ENCODE measurements around the gene DCP1A. TPM values are rescaled to one million over a fixed set of nuclear protein-coding genes. Genes with fewer than 3 reads are reported as not detected.

Gene DCP1A
- total and polyA plus RNA-seq, 2 of the 13 experiments (the other 11 are each of a cell fraction or from before 2014, with no cell fraction given), result 14.2 to 41.2 TPM

DNA sequence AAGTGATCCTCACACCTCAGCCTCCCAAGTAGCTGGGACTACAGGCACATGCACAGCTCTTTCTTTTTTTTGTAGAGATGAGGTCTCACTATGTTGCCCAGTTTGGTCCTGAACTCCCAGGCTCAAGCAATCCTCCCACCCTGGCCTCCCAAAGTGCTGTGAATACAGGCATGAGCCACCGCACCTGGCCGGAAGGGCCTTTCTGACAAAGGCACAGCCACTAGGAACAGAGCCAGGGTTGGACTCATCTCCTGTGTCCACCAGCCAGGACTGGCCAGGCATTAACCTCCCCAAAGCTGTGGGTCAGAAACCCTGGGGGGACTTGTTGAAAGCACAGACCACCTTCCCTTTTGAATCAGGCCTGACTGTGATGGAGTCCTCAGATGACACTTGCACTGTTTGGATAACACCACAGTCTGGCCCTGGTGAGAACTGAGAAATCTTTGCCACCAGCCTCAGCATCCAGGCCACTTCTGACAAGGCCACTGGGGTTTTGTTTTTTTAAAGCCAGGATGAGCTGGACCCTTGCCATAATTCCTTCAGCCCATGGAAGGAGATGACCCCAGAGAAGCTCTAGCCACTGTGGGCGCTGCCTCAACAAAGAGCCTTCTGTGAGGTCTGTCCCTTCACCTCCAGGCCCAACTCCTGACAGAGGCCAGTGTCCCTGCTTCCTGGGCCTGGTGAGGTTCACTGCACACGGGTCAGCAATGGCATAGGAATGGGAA, 96.3 kb downstream of the DCP1A start (continued):
- TF ChIP-seq, protein P1, sequence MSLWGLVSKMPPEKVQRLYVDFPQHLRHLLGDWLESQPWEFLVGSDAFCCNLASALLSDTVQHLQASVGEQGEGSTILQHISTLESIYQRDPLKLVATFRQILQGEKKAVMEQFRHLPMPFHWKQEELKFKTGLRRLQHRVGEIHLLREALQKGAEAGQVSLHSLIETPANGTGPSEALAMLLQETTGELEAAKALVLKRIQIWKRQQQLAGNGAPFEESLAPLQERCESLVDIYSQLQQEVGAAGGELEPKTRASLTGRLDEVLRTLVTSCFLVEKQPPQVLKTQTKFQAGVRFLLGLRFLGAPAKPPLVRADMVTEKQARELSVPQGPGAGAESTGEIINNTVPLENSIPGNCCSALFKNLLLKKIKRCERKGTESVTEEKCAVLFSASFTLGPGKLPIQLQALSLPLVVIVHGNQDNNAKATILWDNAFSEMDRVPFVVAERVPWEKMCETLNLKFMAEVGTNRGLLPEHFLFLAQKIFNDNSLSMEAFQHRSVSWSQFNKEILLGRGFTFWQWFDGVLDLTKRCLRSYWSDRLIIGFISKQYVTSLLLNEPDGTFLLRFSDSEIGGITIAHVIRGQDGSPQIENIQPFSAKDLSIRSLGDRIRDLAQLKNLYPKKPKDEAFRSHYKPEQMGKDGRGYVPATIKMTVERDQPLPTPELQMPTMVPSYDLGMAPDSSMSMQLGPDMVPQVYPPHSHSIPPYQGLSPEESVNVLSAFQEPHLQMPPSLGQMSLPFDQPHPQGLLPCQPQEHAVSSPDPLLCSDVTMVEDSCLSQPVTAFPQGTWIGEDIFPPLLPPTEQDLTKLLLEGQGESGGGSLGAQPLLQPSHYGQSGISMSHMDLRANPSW (CRISPR knock-in tag; IDR thresholded peaks at IDR 0.05; ENCODE audit: borderline replicate concordance), result no peak
- TF ChIP-seq, protein P2, sequence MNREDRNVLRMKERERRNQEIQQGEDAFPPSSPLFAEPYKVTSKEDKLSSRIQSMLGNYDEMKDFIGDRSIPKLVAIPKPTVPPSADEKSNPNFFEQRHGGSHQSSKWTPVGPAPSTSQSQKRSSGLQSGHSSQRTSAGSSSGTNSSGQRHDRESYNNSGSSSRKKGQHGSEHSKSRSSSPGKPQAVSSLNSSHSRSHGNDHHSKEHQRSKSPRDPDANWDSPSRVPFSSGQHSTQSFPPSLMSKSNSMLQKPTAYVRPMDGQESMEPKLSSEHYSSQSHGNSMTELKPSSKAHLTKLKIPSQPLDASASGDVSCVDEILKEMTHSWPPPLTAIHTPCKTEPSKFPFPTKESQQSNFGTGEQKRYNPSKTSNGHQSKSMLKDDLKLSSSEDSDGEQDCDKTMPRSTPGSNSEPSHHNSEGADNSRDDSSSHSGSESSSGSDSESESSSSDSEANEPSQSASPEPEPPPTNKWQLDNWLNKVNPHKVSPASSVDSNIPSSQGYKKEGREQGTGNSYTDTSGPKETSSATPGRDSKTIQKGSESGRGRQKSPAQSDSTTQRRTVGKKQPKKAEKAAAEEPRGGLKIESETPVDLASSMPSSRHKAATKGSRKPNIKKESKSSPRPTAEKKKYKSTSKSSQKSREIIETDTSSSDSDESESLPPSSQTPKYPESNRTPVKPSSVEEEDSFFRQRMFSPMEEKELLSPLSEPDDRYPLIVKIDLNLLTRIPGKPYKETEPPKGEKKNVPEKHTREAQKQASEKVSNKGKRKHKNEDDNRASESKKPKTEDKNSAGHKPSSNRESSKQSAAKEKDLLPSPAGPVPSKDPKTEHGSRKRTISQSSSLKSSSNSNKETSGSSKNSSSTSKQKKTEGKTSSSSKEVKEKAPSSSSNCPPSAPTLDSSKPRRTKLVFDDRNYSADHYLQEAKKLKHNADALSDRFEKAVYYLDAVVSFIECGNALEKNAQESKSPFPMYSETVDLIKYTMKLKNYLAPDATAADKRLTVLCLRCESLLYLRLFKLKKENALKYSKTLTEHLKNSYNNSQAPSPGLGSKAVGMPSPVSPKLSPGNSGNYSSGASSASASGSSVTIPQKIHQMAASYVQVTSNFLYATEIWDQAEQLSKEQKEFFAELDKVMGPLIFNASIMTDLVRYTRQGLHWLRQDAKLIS (CRISPR knock-in tag; IDR thresholded peaks at IDR 0.05), result no peak
- TF ChIP-seq, protein P3, sequence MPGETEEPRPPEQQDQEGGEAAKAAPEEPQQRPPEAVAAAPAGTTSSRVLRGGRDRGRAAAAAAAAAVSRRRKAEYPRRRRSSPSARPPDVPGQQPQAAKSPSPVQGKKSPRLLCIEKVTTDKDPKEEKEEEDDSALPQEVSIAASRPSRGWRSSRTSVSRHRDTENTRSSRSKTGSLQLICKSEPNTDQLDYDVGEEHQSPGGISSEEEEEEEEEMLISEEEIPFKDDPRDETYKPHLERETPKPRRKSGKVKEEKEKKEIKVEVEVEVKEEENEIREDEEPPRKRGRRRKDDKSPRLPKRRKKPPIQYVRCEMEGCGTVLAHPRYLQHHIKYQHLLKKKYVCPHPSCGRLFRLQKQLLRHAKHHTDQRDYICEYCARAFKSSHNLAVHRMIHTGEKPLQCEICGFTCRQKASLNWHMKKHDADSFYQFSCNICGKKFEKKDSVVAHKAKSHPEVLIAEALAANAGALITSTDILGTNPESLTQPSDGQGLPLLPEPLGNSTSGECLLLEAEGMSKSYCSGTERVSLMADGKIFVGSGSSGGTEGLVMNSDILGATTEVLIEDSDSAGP (CRISPR knock-in tag; IDR thresholded peaks at IDR 0.05; ENCODE audit: borderline replicate concordance), result no peak
- TF ChIP-seq ZNF136 (CRISPR knock-in tag; IDR thresholded peaks at IDR 0.05; ENCODE audit: low read depth), result no peak
- TF ChIP-seq, protein P4, sequence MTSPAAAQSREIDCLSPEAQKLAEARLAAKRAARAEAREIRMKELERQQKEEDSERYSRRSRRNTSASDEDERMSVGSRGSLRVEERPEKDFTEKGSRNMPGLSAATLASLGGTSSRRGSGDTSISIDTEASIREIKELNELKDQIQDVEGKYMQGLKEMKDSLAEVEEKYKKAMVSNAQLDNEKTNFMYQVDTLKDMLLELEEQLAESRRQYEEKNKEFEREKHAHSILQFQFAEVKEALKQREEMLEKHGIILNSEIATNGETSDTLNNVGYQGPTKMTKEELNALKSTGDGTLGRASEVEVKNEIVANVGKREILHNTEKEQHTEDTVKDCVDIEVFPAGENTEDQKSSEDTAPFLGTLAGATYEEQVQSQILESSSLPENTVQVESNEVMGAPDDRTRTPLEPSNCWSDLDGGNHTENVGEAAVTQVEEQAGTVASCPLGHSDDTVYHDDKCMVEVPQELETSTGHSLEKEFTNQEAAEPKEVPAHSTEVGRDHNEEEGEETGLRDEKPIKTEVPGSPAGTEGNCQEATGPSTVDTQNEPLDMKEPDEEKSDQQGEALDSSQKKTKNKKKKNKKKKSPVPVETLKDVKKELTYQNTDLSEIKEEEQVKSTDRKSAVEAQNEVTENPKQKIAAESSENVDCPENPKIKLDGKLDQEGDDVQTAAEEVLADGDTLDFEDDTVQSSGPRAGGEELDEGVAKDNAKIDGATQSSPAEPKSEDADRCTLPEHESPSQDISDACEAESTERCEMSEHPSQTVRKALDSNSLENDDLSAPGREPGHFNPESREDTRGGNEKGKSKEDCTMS (CRISPR knock-in tag; conservative IDR thresholded peaks at IDR 0.05), result no peak
- TF ChIP-seq ZNF430 (CRISPR knock-in tag; IDR thresholded peaks at IDR 0.05), result no peak
- TF ChIP-seq ZNF737 (CRISPR knock-in tag; IDR thresholded peaks at IDR 0.05; ENCODE audit: borderline replicate concordance), result no peak
- no peak for TF ChIP-seq RFX5 (IDR thresholded peaks at IDR 0.05; ENCODE audit: low read depth, low read length)
- TF ChIP-seq ZNF878 (CRISPR knock-in tag; IDR thresholded peaks at IDR 0.05), result no peak
- TF ChIP-seq JARID2 (CRISPR knock-in tag; IDR thresholded peaks at IDR 0.05; ENCODE audit: insufficient replicate concordance), result no peak
- TF ChIP-seq, protein P5, sequence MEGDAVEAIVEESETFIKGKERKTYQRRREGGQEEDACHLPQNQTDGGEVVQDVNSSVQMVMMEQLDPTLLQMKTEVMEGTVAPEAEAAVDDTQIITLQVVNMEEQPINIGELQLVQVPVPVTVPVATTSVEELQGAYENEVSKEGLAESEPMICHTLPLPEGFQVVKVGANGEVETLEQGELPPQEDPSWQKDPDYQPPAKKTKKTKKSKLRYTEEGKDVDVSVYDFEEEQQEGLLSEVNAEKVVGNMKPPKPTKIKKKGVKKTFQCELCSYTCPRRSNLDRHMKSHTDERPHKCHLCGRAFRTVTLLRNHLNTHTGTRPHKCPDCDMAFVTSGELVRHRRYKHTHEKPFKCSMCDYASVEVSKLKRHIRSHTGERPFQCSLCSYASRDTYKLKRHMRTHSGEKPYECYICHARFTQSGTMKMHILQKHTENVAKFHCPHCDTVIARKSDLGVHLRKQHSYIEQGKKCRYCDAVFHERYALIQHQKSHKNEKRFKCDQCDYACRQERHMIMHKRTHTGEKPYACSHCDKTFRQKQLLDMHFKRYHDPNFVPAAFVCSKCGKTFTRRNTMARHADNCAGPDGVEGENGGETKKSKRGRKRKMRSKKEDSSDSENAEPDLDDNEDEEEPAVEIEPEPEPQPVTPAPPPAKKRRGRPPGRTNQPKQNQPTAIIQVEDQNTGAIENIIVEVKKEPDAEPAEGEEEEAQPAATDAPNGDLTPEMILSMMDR (CRISPR knock-in tag; IDR thresholded peaks at IDR 0.05), result no peak
- no peak for TF ChIP-seq HNRNPK (IDR thresholded peaks at IDR 0.05; ENCODE audit: low read depth, low read length, poor library complexity, severe bottlenecking)
- no peak for TF ChIP-seq ZNF776 (CRISPR knock-in tag; IDR thresholded peaks at IDR 0.05)
- no peak for TF ChIP-seq TARDBP (CRISPR knock-in tag; IDR thresholded peaks at IDR 0.05)
- no peak for TF ChIP-seq MXI1 (IDR thresholded peaks at IDR 0.05; ENCODE audit: borderline replicate concordance, low read depth, low read length)
- no peak for TF ChIP-seq ZSCAN21 (CRISPR knock-in tag; IDR thresholded peaks at IDR 0.05; ENCODE audit: borderline replicate concordance)
